A549 treated with AZD2906 at 1 μM for 4 hours (cell line): ENCODE data around the gene ZBBX. TPM values are rescaled to one million over a fixed set of nuclear protein-coding genes. Genes with fewer than 3 reads are reported as not detected.

ENCODE experiments used
- total RNA-seq: library from RNA; stranded (reverse); fragments of 200-300 nt; extraction: Qiagen RNA extraction; gene quantifications from 5 replicates; pipeline ENCODE4 v1.2.3, GENCODE V29; 2022

The ZBBX gene, protein sequence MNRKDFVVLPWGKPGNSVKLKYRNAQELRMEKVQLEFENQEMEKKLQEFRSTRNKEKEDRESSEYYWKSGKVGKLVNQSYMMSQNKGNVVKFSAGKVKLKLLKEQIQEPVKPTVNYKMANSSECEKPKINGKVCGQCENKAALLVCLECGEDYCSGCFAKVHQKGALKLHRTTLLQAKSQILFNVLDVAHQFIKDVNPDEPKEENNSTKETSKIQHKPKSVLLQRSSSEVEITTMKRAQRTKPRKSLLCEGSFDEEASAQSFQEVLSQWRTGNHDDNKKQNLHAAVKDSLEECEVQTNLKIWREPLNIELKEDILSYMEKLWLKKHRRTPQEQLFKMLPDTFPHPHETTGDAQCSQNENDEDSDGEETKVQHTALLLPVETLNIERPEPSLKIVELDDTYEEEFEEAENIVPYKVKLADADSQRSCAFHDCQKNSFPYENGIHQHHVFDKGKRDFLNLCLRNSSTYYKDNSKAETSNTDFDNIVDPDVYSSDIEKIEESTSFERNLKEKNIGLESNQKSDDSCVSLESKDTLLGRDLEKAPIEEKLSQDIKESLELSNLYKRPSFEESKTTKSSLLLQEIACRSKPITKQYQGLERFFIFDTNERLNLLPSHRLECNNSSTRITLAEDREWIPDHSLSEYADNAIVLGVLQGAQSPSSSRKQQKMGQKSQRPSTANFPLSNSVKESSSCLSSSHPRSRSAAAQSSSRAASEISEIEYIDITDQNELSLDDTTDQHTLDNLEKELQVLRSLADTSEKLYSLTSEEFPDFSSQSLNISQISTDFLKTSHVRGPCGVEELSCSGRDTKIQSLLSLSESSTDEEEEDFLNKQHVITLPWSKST
- total RNA-seq, result not detected in 5 replicates

DNA sequence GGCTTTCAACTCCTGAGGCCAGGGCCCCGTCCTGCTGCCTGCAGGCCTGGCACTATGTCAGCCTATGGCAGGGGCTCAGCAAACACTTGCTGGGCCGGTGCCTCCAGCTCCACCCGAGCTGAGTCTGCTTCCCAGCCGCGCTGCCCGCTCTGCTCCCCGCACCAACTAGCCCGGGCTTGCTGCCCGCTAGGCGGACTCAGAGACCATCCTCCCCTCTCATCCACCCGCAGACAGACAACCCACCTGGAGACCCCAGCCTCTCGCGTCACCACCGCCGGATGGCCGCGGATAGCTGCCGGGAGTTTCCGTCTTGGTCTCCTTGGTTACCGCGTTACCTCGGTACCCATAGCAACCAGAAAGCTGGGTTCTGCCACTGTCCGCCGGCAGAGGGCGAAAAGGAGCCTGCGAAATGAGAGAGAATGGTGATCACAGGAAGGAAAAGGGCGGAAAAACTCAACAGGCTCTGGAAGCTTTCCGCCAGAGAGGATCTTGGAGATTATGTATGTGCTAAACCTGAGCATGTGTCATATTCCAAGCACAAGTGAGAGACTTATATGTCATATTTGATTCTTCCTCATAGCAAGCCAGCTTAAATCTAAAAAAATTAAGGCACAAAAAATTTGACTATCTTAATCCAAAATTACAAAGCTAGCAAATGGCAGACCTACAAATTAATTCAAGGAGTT lies at the start of gene ZBBX:
ZBBX (minus strand) TSS at position 294 of the 686 bp plus-strand sequence. CDS start 7,396 bp downstream, outside the sequence.

Other genes with a start within 250 kb of the ZBBX start
- not detected in 5 replicates for gene SERPINI2, start 93.7 kb upstream of the ZBBX start, total RNA-seq